HepG2 (cell line): Measurements from ENCODE around the gene RRN3. TPM values are rescaled to one million over a fixed set of nuclear protein-coding genes. Genes with fewer than 3 reads are reported as not detected.

Experiments
- ATAC-seq: fragments of 200-7000 bp; cut with Tn5 transposase; 3 replicates; pipeline ENCODE4 v1.9.1; 2020; ENCODE audit warnings: mild to moderate bottlenecking, moderate library complexity
- BruUV-seq: library from RNA; stranded (reverse); fragments of 400-500 nt; replicated peaks from 2 replicates; lab custom pipeline; 2021; lab: Mats Ljungman, UMichigan
- CTCF ChIA-PET: fragments of 300-600 bp; formaldehyde crosslinking; extraction: SDS; loops from one replicate; lab custom pipeline; 2021; ENCODE audit warnings: low total read pairs, inconsistent platforms, low intra/inter-chr PET ratio; lab: Yijun Ruan, JAX
- POLR2A ChIA-PET: fragments of 350-600 bp; sonication (Branson Sonifier 250); formaldehyde crosslinking; loops from one replicate; lab custom pipeline; 2020; ENCODE audit warnings: antibody characterized with exemption, inconsistent platforms; lab: Yijun Ruan, JAX
- DNase-seq: peaks from one replicate; pipeline ENCODE4 v3.0.0-alpha.2; 2015; ENCODE audit warnings: low spot score
- FAIRE-seq: peaks from 3 replicates; lab custom pipeline; 2011; peaks lifted over from hg19 to GRCh38; lab: Jason Lieb, UNC
- H2AFZ ChIP-seq: one replicate; pipeline ENCODE4 v1.6.1; 2011; ENCODE audit warnings: low read length, inconsistent platforms
- H3K27ac ChIP-seq: fragments of 300-600 bp; 3 replicates; pipeline ENCODE4 v1.8.0; 2011; ENCODE audit warnings: mixed run types, mild to moderate bottlenecking, mixed read lengths, low read length, inconsistent platforms; ENCODE audit not compliant: insufficient read depth; ENCODE audit errors: extremely low read length
- H3K27me3 ChIP-seq, 2 experiments: fragments of 200-600 bp in 1 of 2; 2 replicates in 1 of 2; 3 replicates in 1 of 2; pipeline versions ENCODE4 v1.6.0 to v1.8.0; 2011; ENCODE audit warnings: low read length in 2 of 2, mild to moderate bottlenecking in 2 of 2, moderate library complexity in 2 of 2, inconsistent platforms in 1 of 2; ENCODE audit not compliant: insufficient read depth in 2 of 2, control insufficient read depth in 1 of 2
- H3K36me3 ChIP-seq, 2 experiments: fragments of 200-600 bp in 1 of 2; replicated peaks in 1 of 2; 2 replicates in 1 of 2; 3 replicates in 1 of 2; pipeline versions ENCODE4 v1.5.1 to v1.8.0; 2011; ENCODE audit warnings: low read length in 2 of 2, inconsistent platforms in 1 of 2; ENCODE audit not compliant: insufficient read depth in 2 of 2, control insufficient read depth in 1 of 2
- H3K4me1 ChIP-seq: 2 replicates; pipeline ENCODE4 v1.5.1; 2012; ENCODE audit warnings: low read length, inconsistent platforms; ENCODE audit not compliant: insufficient read depth
- H3K4me2 ChIP-seq: 2 replicates; pipeline ENCODE4 v1.6.0; 2011; ENCODE audit warnings: low read depth, low read length, inconsistent platforms
- H3K4me3 ChIP-seq, 3 experiments: fragments of 200-600 bp in 1 of 3; sonication (generic), shearing (Covaris generic) in 1 of 3; replicated peaks in 1 of 3; 2 replicates each; pipeline ENCODE4 v1.5.1; 2011 to 2016; ENCODE audit warnings: low read length in 3 of 3, inconsistent platforms in 2 of 3, low read depth in 2 of 3, mild to moderate bottlenecking in 2 of 3, control low read depth in 1 of 3, mixed read lengths in 1 of 3; ENCODE audit not compliant: insufficient read depth in 1 of 3
- H3K79me2 ChIP-seq: one replicate; pipeline ENCODE4 v1.6.1; 2011; ENCODE audit warnings: low read length, inconsistent platforms; ENCODE audit not compliant: insufficient read depth
- H3K9ac ChIP-seq: 2 replicates; pipeline ENCODE4 v1.6.0; 2011; ENCODE audit warnings: mild to moderate bottlenecking, low read depth, low read length, inconsistent platforms; ENCODE audit not compliant: insufficient read depth
- H3K9me3 ChIP-seq: 2 replicates; pipeline ENCODE4 v1.5.1; 2012; ENCODE audit warnings: mild to moderate bottlenecking, low read length
- H4K20me1 ChIP-seq: 2 replicates; pipeline ENCODE4 v1.6.0; 2011; ENCODE audit warnings: inconsistent platforms, mild to moderate bottlenecking, low read length, moderate library complexity; ENCODE audit not compliant: insufficient read depth
- HNF4G ChIP-seq, 2 experiments: sonication (generic) in 1 of 2; formaldehyde crosslinking in 1 of 2; IDR thresholded peaks; 2 replicates each; pipeline versions ENCODE4 v1.4.0 to v1.6.1; 2011 to 2020; ENCODE audit warnings: borderline replicate concordance in 2 of 2, low read depth in 2 of 2, mild to moderate bottlenecking in 2 of 2, low read length in 1 of 2, missing genetic modification reagents in 1 of 2, moderate library complexity in 1 of 2
- MXI1 ChIP-seq: IDR thresholded peaks from 3 replicates; pipeline ENCODE4 v1.6.1; 2012; ENCODE audit warnings: low read depth, low read length, inconsistent platforms, borderline replicate concordance
- POLR2G ChIP-seq: fragments of 200-400 bp; formaldehyde crosslinking; IDR thresholded peaks from 2 replicates; pipeline ENCODE4 v1.6.1; 2018; ENCODE audit warnings: mild to moderate bottlenecking, low read depth, low read length, moderate library complexity
- ZNF235 ChIP-seq: sonication (generic); formaldehyde crosslinking; IDR thresholded peaks from 2 replicates; pipeline ENCODE4 v1.8.1; 2023; ENCODE audit warnings: mild to moderate bottlenecking, missing genetic modification reagents, borderline replicate concordance
- ZNF75D ChIP-seq: sonication (generic); formaldehyde crosslinking; IDR thresholded peaks from 2 replicates; pipeline ENCODE4 v1.8.1; 2023; ENCODE audit warnings: missing genetic modification reagents, mild to moderate bottlenecking, borderline replicate concordance
- WGBS: methylation state at CpG from one replicate; pipeline ENCODE4 v1.1.6; 2017; ENCODE audit warnings: low lambda C conversion rate; 5-methylcytosine and 5-hydroxymethylcytosine counted together
- in situ Hi-C: cut with HindIII; loops from 2 replicates; pipeline ENCODE4 v1.10.0; 2017; ENCODE audit warnings: low pct_unique_long_range_greater_than_20kb; ENCODE audit not compliant: extremely low pct_ligation_motif_present
- intact Hi-C: fragments of 100-400 bp; cut with micrococcal nuclease; formaldehyde crosslinking; loops from one replicate; pipeline ENCODE4 v1.10.0; 2022; ENCODE audit not compliant: unreplicated experiment
- polyA plus RNA-seq, 8 experiments: library from polyadenylated mRNA; depleted of rRNA in 3 of 8; stranded (reverse) in 7 of 8; unstranded in 1 of 8; fragments of >200 nt; fragmentation: Illumina TruSeq in 4 of 8; extraction: Trizol in 4 of 8; gene quantifications; 2 replicates each; pipeline versions ENCODE4 v1.2.1 to v1.2.3, GENCODE V29; 2011 to 2016; ENCODE audit warnings: low read depth in 4 of 8, missing spikeins in 1 of 8, mixed read lengths in 1 of 8; ENCODE audit not compliant: insufficient read depth in 1 of 8
- total RNA-seq, 5 experiments: library from RNA; depleted of rRNA; stranded (reverse); fragments of >200 nt; fragmentation: Illumina TruSeq; extraction: Trizol; gene quantifications; 2 replicates each; pipeline ENCODE4 v1.2.3, GENCODE V29; 2016; ENCODE audit warnings: low read depth in 1 of 5

The RRN3 gene
- total and polyA plus RNA-seq, 2 of the 13 experiments (the other 11 are each of a cell fraction or from before 2014, with no cell fraction given) = 45.8 to 67.0 TPM

GRCh38 chr16:15032547-15033308 is 61.3 kb downstream of the RRN3 start:
- Histone ChIP-seq H3K27ac (no peak overlapping the region), H3K36me3 (peaks cover 61 to 88% of the 10 kb centered on the region in 2 experiments), H2AFZ (no peak overlapping the region), H3K4me2 (no peak overlapping the region), H4K20me1 (no peaks in the 10 kb centered on the region), H3K4me3 (no peak overlapping the region), H3K4me1 (no peaks in the 10 kb centered on the region), H3K27me3 (no peaks in the 10 kb centered on the region), H3K9me3 (no peaks in the 10 kb centered on the region), H3K79me2 (no peaks in the 10 kb centered on the region), H3K9ac (no peak overlapping the region)
- CTCF ChIA-PET = no interaction called here
- in situ Hi-C loops = no loop called here
- ATAC-seq (no peak), DNase-seq (no peak), FAIRE-seq (no peak)
- TF ChIP-seq ZNF75D (CRISPR knock-in tag) = 0 out of 2 replicates have a peak, but pooled peaks have one; percentile 67
- TF ChIP-seq ZNF235 = no peak
- WGBS = 96% methylated on average over 13 of the region's 13 CpGs
- intact Hi-C loops = no loop called here
- no TSS peak for BruUV-seq
- POLR2A ChIA-PET = interaction anchor here (1.0 kb wide), 1 partner anchor 23 kb away, joined by 3 read pairs; the partner anchor contains the start of gene NTAN1

- FAIRE-seq (no peak), DNase-seq (no peak), ATAC-seq (no peak)
- Histone ChIP-seq H3K27me3 (no peaks in the 10 kb centered on the region), H2AFZ (no peak overlapping the region), H3K4me1 (no peaks in the 10 kb centered on the region), H3K9me3 (no peaks in the 10 kb centered on the region), H3K79me2 (no peaks in the 10 kb centered on the region), H3K9ac (no peak overlapping the region), H3K27ac (no peak overlapping the region), H4K20me1 (no peaks in the 10 kb centered on the region), H3K4me3 (no peak overlapping the region), H3K4me2 (no peak overlapping the region), H3K36me3 (peaks cover 60 to 86% of the 10 kb centered on the region in 2 experiments)
- no peak for TF ChIP-seq HNF4G (IDR thresholded peaks at IDR 0.05; ENCODE audit: borderline replicate concordance, low read depth, low read length)
- no peak for TF ChIP-seq HNF4G (CRISPR knock-in tag; IDR thresholded peaks at IDR 0.05; ENCODE audit: borderline replicate concordance, low read depth)
- 0 out of 2 replicates have a peak, but pooled peaks have one; percentile 18 for TF ChIP-seq POLR2G
- no peak for TF ChIP-seq MXI1
- BruUV-seq = no TSS peak
- WGBS = 99% methylated on average over 8 of the region's 8 CpGs
- intact Hi-C loops = no loop called here
- in situ Hi-C loops = no loop called here
- POLR2A ChIA-PET = no interaction called here
- CTCF ChIA-PET = no interaction called here
Observed at GRCh38 chr16:15031586-15031985, 62.5 kb downstream of the RRN3 start.
